ENCODE measurements around the gene PTPDC1. TPM values are rescaled to one million over a fixed set of nuclear protein-coding genes. Genes with fewer than 3 reads are reported as not detected.
A peak's percentile ranks its signal among the peaks of the same experiment; 100 is the strongest.

PTPDC1 gene
- total and polyA plus RNA-seq, 9 of the 15 experiments (the other 6 are each of a cell fraction or from before 2014, with no cell fraction given): 1.1 to 8.1 (median 5.7) TPM

DNA sequence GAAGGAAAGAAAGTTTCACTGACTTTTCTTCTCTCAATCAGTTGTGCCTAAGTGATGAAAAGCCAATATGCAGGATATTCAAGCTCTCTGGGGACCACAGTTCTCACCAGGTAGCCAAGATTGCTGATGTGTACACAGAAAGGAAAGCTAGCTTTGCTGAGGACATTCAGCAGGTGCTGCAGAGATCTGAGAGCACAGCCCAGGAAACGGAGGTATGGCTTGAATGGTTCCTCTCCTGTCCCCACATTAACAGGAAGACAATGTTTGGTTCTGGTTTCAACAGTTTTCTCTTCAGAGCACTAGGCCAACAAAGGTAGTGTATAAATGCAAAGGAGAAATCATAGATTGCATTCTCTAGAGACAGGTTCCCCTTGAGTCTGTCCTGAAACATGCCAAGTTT is 69.6 kb downstream of the PTPDC1 start:
- intact Hi-C loops (cut with micrococcal nuclease) (no loop called here), in situ Hi-C loops (cut with MboI) (no loop called here)
- Histone ChIP-seq H3K4me1 (replicated peaks in 1 of 2; ENCODE audit: control insufficient read depth in 2 of 2, insufficient read depth in 2 of 2, low read length in 2 of 2) (peaks cover 11 to 19% of the 10 kb centered on the region in 2 experiments), H3K9me3 (replicated peaks; ENCODE audit: control insufficient read depth, insufficient read depth, low read depth, low read length) (no peaks in the 10 kb centered on the region), H3K4me2 (ENCODE audit: insufficient read depth, low read length) (no peak overlapping the region), H3K4me3 (no peak overlapping the region), H3K9me1 (ENCODE audit: control insufficient read depth, insufficient read depth, low read length) (no peaks in the 10 kb centered on the region), H4K20me1 (replicated peaks; ENCODE audit: control insufficient read depth, insufficient read depth, low read length) (no peaks in the 10 kb centered on the region), H3K27ac (ENCODE audit: extremely low read depth, low read depth, low read length) (no peak overlapping the region), H3K36me3 (ENCODE audit: control insufficient read depth, insufficient read depth, low read length) (no peaks in the 10 kb centered on the region), H3K79me2 (ENCODE audit: control insufficient read depth, insufficient read depth, low read length) (no peaks in the 10 kb centered on the region), H3K27me3 (ENCODE audit: control insufficient read depth in 2 of 2, insufficient read depth in 2 of 2, low read length in 2 of 2) (no peaks in the 10 kb centered on the region), H2AFZ (ENCODE audit: low read depth, low read length) (peak overlapping the region; percentile 26; the same call in 1 of the 2 replicates), H3K9ac (ENCODE audit: insufficient read depth in 1 of 2, low read depth in 2 of 2, low read length in 2 of 2) (no peak overlapping the region)
- no TSS peak for BruUV-seq (replicated peaks)
- CTCF ChIA-PET (ENCODE audit: low intra/inter-chr PET ratio): no interaction called here
- POLR2A ChIA-PET: interaction anchor here (0.6 to 1.1 kb wide), 2 partner anchors 11 to 703 kb away, joined by 3 read pairs; no protein-coding TSS in a partner anchor
- FAIRE-seq (no peak), ATAC-seq (no peak), DNase-seq (ENCODE audit: extremely low read depth in 1 of 4, low spot score in 3 of 4) (no peak)
- 8% methylated on average over 1 of the region's 1 CpG for WGBS (ENCODE audit: insufficient coverage, low coverage, missing lambda C conversion rate)
- TF ChIP-seq ZBTB17 (CRISPR knock-in tag; IDR thresholded peaks at IDR 0.05) (no peak), MYBL2 (IDR thresholded peaks at IDR 0.05; ENCODE audit: low read depth) (no peak), MYBL2 (CRISPR knock-in tag; IDR thresholded peaks at IDR 0.05; ENCODE audit: borderline replicate concordance) (no peak), NR1H2 (CRISPR knock-in tag; IDR thresholded peaks at IDR 0.05) (no peak), ZNF23 (CRISPR knock-in tag; IDR thresholded peaks at IDR 0.05) (no peak), EP300 (IDR thresholded peaks at IDR 0.05; ENCODE audit: low read length) (no peak), SAFB2 (IDR thresholded peaks at IDR 0.05; ENCODE audit: borderline replicate concordance, low read depth, low read length, severe bottlenecking) (no peak), HMG20A (CRISPR knock-in tag; conservative IDR thresholded peaks at IDR 0.05) (no peak), CCAR2 (IDR thresholded peaks at IDR 0.05; ENCODE audit: low read depth, low read length) (no peak)
- TF ChIP-seq, protein P1, sequence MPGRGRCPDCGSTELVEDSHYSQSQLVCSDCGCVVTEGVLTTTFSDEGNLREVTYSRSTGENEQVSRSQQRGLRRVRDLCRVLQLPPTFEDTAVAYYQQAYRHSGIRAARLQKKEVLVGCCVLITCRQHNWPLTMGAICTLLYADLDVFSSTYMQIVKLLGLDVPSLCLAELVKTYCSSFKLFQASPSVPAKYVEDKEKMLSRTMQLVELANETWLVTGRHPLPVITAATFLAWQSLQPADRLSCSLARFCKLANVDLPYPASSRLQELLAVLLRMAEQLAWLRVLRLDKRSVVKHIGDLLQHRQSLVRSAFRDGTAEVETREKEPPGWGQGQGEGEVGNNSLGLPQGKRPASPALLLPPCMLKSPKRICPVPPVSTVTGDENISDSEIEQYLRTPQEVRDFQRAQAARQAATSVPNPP (IDR thresholded peaks at IDR 0.05; ENCODE audit: borderline replicate concordance, insufficient read depth, insufficient read length): no peak
- TF ChIP-seq, protein P2, sequence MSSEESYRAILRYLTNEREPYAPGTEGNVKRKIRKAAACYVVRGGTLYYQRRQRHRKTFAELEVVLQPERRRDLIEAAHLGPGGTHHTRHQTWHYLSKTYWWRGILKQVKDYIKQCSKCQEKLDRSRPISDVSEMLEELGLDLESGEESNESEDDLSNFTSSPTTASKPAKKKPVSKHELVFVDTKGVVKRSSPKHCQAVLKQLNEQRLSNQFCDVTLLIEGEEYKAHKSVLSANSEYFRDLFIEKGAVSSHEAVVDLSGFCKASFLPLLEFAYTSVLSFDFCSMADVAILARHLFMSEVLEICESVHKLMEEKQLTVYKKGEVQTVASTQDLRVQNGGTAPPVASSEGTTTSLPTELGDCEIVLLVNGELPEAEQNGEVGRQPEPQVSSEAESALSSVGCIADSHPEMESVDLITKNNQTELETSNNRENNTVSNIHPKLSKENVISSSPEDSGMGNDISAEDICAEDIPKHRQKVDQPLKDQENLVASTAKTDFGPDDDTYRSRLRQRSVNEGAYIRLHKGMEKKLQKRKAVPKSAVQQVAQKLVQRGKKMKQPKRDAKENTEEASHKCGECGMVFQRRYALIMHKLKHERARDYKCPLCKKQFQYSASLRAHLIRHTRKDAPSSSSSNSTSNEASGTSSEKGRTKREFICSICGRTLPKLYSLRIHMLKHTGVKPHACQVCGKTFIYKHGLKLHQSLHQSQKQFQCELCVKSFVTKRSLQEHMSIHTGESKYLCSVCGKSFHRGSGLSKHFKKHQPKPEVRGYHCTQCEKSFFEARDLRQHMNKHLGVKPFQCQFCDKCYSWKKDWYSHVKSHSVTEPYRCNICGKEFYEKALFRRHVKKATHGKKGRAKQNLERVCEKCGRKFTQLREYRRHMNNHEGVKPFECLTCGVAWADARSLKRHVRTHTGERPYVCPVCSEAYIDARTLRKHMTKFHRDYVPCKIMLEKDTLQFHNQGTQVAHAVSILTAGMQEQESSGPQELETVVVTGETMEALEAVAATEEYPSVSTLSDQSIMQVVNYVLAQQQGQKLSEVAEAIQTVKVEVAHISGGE (CRISPR knock-in tag; IDR thresholded peaks at IDR 0.05): no peak
- TF ChIP-seq, protein P3, sequence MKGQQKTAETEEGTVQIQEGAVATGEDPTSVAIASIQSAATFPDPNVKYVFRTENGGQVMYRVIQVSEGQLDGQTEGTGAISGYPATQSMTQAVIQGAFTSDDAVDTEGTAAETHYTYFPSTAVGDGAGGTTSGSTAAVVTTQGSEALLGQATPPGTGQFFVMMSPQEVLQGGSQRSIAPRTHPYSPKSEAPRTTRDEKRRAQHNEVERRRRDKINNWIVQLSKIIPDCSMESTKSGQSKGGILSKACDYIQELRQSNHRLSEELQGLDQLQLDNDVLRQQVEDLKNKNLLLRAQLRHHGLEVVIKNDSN (CRISPR knock-in tag; IDR thresholded peaks at IDR 0.05): no peak
- TF ChIP-seq, protein P4, sequence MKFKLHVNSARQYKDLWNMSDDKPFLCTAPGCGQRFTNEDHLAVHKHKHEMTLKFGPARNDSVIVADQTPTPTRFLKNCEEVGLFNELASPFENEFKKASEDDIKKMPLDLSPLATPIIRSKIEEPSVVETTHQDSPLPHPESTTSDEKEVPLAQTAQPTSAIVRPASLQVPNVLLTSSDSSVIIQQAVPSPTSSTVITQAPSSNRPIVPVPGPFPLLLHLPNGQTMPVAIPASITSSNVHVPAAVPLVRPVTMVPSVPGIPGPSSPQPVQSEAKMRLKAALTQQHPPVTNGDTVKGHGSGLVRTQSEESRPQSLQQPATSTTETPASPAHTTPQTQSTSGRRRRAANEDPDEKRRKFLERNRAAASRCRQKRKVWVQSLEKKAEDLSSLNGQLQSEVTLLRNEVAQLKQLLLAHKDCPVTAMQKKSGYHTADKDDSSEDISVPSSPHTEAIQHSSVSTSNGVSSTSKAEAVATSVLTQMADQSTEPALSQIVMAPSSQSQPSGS (CRISPR knock-in tag; IDR thresholded peaks at IDR 0.05): no peak
- TF ChIP-seq, protein P5, sequence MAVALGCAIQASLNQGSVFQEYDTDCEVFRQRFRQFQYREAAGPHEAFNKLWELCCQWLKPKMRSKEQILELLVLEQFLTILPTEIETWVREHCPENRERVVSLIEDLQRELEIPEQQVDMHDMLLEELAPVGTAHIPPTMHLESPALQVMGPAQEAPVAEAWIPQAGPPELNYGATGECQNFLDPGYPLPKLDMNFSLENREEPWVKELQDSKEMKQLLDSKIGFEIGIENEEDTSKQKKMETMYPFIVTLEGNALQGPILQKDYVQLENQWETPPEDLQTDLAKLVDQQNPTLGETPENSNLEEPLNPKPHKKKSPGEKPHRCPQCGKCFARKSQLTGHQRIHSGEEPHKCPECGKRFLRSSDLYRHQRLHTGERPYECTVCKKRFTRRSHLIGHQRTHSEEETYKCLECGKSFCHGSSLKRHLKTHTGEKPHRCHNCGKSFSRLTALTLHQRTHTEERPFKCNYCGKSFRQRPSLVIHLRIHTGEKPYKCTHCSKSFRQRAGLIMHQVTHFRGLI (CRISPR knock-in tag; IDR thresholded peaks at IDR 0.05): no peak

Data from K562 (cell line).